ENCODE data around the gene GPNMB.

The GPNMB gene

GRCh38 chr7:23298885-23299769 lies 52.6 kb downstream of the GPNMB start, which contains the start of gene MALSU1 (continued):
- no peak for TF ChIP-seq ZNF292 (tag by site-specific recombination; IDR thresholded peaks at IDR 0.05; ENCODE audit: borderline replicate concordance, low read depth)
- TF ChIP-seq ZNF184 (tag by site-specific recombination; IDR thresholded peaks at IDR 0.05) = no peak
- TF ChIP-seq ZNF624 (tag by site-specific recombination; IDR thresholded peaks at IDR 0.05) = no peak
- peak; percentile 82 for TF ChIP-seq SP2 (tag by site-specific recombination; IDR thresholded peaks at IDR 0.05)
- TF ChIP-seq BCL11A (tag by site-specific recombination; IDR thresholded peaks at IDR 0.05; ENCODE audit: low read depth) = no peak
- peak; percentile 77 for TF ChIP-seq ZNF600 (tag by site-specific recombination; IDR thresholded peaks at IDR 0.05)
- TF ChIP-seq ZNF544 (tag by site-specific recombination; IDR thresholded peaks at IDR 0.05) = no peak
- peak; percentile 55; the same call in 1 of the 2 replicates for TF ChIP-seq SP7 (tag by site-specific recombination; IDR thresholded peaks at IDR 0.05)
- TF ChIP-seq ZNF138 (tag by site-specific recombination; IDR thresholded peaks at IDR 0.05; ENCODE audit: borderline replicate concordance) = no peak
- TF ChIP-seq ZSCAN30 (tag by site-specific recombination; IDR thresholded peaks at IDR 0.05) = 0 out of 2 replicates have a peak, but pooled peaks have one; percentile 54
- TF ChIP-seq ZNF777 (tag by site-specific recombination; IDR thresholded peaks at IDR 0.05; ENCODE audit: borderline replicate concordance) = peak; percentile 76; the same call in 1 of the 2 replicates
- peak; percentile 65 for TF ChIP-seq ZNF629 (tag by site-specific recombination; IDR thresholded peaks at IDR 0.05)
- no peak for TF ChIP-seq ZNF416 (tag by site-specific recombination; IDR thresholded peaks at IDR 0.05)
- 0 out of 2 replicates have a peak, but pooled peaks have one; percentile 38 for TF ChIP-seq ZFP69B (tag by site-specific recombination; IDR thresholded peaks at IDR 0.05)
- no peak for TF ChIP-seq ZFP41 (tag by site-specific recombination; IDR thresholded peaks at IDR 0.05; ENCODE audit: borderline replicate concordance)
- TF ChIP-seq ZNF449 (tag by site-specific recombination; IDR thresholded peaks at IDR 0.05) = peak; percentile 78
- TF ChIP-seq ZNF473 (tag by site-specific recombination; IDR thresholded peaks at IDR 0.05) = no peak
- 0 out of 2 replicates have a peak, but pooled peaks have one; percentile 32 for TF ChIP-seq HOXD13 (CRISPR knock-in tag; IDR thresholded peaks at IDR 0.05; ENCODE audit: borderline replicate concordance)
- TF ChIP-seq ZNF302 (tag by site-specific recombination; IDR thresholded peaks at IDR 0.05; ENCODE audit: low read depth) = no peak
- no peak for TF ChIP-seq ZNF132 (tag by site-specific recombination; IDR thresholded peaks at IDR 0.05; ENCODE audit: borderline replicate concordance)
- TF ChIP-seq ZNF621 (tag by site-specific recombination; IDR thresholded peaks at IDR 0.05) = no peak
- no peak for TF ChIP-seq ZNF211 (tag by site-specific recombination; IDR thresholded peaks at IDR 0.05; ENCODE audit: low read depth)
- no peak for TF ChIP-seq ZFP3 (tag by site-specific recombination; IDR thresholded peaks at IDR 0.05; ENCODE audit: low read depth)
- no peak for TF ChIP-seq ZNF202 (tag by site-specific recombination; IDR thresholded peaks at IDR 0.05; ENCODE audit: borderline replicate concordance)
- no peak for TF ChIP-seq ZNF433 (tag by site-specific recombination; IDR thresholded peaks at IDR 0.05; ENCODE audit: low read depth)
- no peak for TF ChIP-seq HIC1 (tag by site-specific recombination; IDR thresholded peaks at IDR 0.05)
- peak; percentile 52 for TF ChIP-seq KLF8 (tag by site-specific recombination; IDR thresholded peaks at IDR 0.05)
- no peak for TF ChIP-seq ZNF16 (tag by site-specific recombination; IDR thresholded peaks at IDR 0.05; ENCODE audit: low read depth)
- no peak for TF ChIP-seq FEZF1 (tag by site-specific recombination; IDR thresholded peaks at IDR 0.05)
- 0 out of 2 replicates have a peak, but pooled peaks have one; percentile 20 for TF ChIP-seq ZNF843 (tag by site-specific recombination; IDR thresholded peaks at IDR 0.05)
- TF ChIP-seq ZNF175 (tag by site-specific recombination; IDR thresholded peaks at IDR 0.05) = no peak
- TF ChIP-seq OSR2 (tag by site-specific recombination; IDR thresholded peaks at IDR 0.05) = peak; percentile 42; the same call in 1 of the 2 replicates
- TF ChIP-seq SETDB1 (IDR thresholded peaks at IDR 0.05; ENCODE audit: insufficient read length, low read length) = no peak
- 0 out of 2 replicates have a peak, but pooled peaks have one; percentile 19 for TF ChIP-seq MEIS1 (CRISPR knock-in tag; IDR thresholded peaks at IDR 0.05; ENCODE audit: borderline replicate concordance)
- TF ChIP-seq ZNF488 (tag by site-specific recombination; IDR thresholded peaks at IDR 0.05) = no peak
- peak; percentile 41 for TF ChIP-seq KLF1 (tag by site-specific recombination; IDR thresholded peaks at IDR 0.05)
- TF ChIP-seq ZNF610 (tag by site-specific recombination; IDR thresholded peaks at IDR 0.05; ENCODE audit: borderline replicate concordance) = 0 out of 2 replicates have a peak, but pooled peaks have one; percentile 27
- no peak for TF ChIP-seq ZNF585B (tag by site-specific recombination; IDR thresholded peaks at IDR 0.05)

Data from HEK293 (cell line).